A673 (cell line): ENCODE data around the gene GALK1. TPM values are rescaled to one million over a fixed set of nuclear protein-coding genes. Genes with fewer than 3 reads are reported as not detected.

Experiments used
- BruUV-seq: library from RNA; stranded (reverse); fragments of 400-500 nt; replicated peaks from 2 replicates; lab custom pipeline; 2021; lab: Mats Ljungman, UMichigan
- CTCF ChIA-PET: fragments of 300-600 bp; sonication (Branson Sonifier 250); formaldehyde crosslinking; loops from one replicate; lab custom pipeline; 2022; ENCODE audit warnings: antibody characterized with exemption; lab: Charles Lee
- POLR2A ChIA-PET: fragments of 300-600 bp; sonication (Branson Sonifier 250); formaldehyde crosslinking; loops from one replicate; lab custom pipeline; 2022; ENCODE audit warnings: antibody characterized with exemption; ENCODE audit not compliant: low non-redundant PET; lab: Charles Lee
- DNase-seq: peaks from one replicate; pipeline ENCODE4 v3.0.0-alpha.2; 2015; ENCODE audit warnings: low spot score
- H3K27ac ChIP-seq: fragments of 200-600 bp; sonication (generic); 2 replicates; pipeline ENCODE4 v1.5.1; 2016; ENCODE audit warnings: mixed run types, low read depth, mild to moderate bottlenecking, mixed read lengths, antibody characterized with exemption, low read length; ENCODE audit not compliant: poor library complexity, severe bottlenecking
- H3K27me3 ChIP-seq: fragments of 200-600 bp; sonication (generic); replicated peaks from 2 replicates; pipeline ENCODE4 v1.6.1; 2017; ENCODE audit warnings: mixed run types, low read depth, mild to moderate bottlenecking, mixed read lengths, antibody characterized with exemption, low read length; ENCODE audit not compliant: insufficient read depth, poor library complexity
- H3K36me3 ChIP-seq: fragments of 200-600 bp; sonication (generic); 2 replicates; pipeline ENCODE4 v1.6.1; 2016; ENCODE audit warnings: mixed run types, mild to moderate bottlenecking, mixed read lengths, antibody characterized with exemption, low read length; ENCODE audit not compliant: insufficient read depth, poor library complexity, severe bottlenecking
- H3K4me1 ChIP-seq: fragments of 200-600 bp; sonication (generic); 2 replicates; pipeline ENCODE4 v1.6.1; 2017; ENCODE audit warnings: mixed run types, mild to moderate bottlenecking, mixed read lengths, antibody characterized with exemption, low read length; ENCODE audit not compliant: insufficient read depth, poor library complexity, severe bottlenecking
- H3K4me3 ChIP-seq: fragments of 200-600 bp; sonication (generic); 2 replicates; pipeline ENCODE4 v1.5.1; 2016; ENCODE audit warnings: low read depth, mixed run types, mild to moderate bottlenecking, mixed read lengths, low read length; ENCODE audit not compliant: poor library complexity, severe bottlenecking
- H3K9me3 ChIP-seq: fragments of 200-600 bp; sonication (generic); 2 replicates; pipeline ENCODE4 v1.6.1; 2016; ENCODE audit warnings: mixed run types, low read depth, mild to moderate bottlenecking, mixed read lengths, antibody characterized with exemption, low read length; ENCODE audit not compliant: poor library complexity, severe bottlenecking
- EZH2 ChIP-seq: fragments of 200-600 bp; sonication (generic); IDR thresholded peaks from 2 replicates; pipeline ENCODE4 v1.6.1; 2017; ENCODE audit warnings: borderline replicate concordance, low read depth, mild to moderate bottlenecking, mixed read lengths, antibody characterized with exemption, low read length; ENCODE audit not compliant: poor library complexity, severe bottlenecking
- intact Hi-C: fragments of 100-400 bp; cut with micrococcal nuclease; formaldehyde crosslinking; loops from one replicate; pipeline ENCODE4 v1.10.0; 2022; ENCODE audit not compliant: unreplicated experiment
- total RNA-seq: library from RNA; stranded (reverse); gene quantifications from 2 replicates; pipeline ENCODE4 v1.2.3, GENCODE V29; 2021
- TF ChIP-seq, protein P1 (sequence below): fragments of 300-800, 200-600 bp; sonication (generic); conservative IDR thresholded peaks from 2 replicates; pipeline ENCODE4 v1.5.1; 2017; ENCODE audit warnings: low read depth, mild to moderate bottlenecking, antibody characterized with exemption, low read length, moderate library complexity, mixed read lengths

GALK1 gene
- total RNA-seq, 1 experiment from 2014 or later: 18.3 TPM

- no peak for DNase-seq
- H3K4me1 ChIP-seq: no peaks in the 10 kb centered on the region
- POLR2A ChIA-PET: no interaction called here
- TF ChIP-seq, protein P1, sequence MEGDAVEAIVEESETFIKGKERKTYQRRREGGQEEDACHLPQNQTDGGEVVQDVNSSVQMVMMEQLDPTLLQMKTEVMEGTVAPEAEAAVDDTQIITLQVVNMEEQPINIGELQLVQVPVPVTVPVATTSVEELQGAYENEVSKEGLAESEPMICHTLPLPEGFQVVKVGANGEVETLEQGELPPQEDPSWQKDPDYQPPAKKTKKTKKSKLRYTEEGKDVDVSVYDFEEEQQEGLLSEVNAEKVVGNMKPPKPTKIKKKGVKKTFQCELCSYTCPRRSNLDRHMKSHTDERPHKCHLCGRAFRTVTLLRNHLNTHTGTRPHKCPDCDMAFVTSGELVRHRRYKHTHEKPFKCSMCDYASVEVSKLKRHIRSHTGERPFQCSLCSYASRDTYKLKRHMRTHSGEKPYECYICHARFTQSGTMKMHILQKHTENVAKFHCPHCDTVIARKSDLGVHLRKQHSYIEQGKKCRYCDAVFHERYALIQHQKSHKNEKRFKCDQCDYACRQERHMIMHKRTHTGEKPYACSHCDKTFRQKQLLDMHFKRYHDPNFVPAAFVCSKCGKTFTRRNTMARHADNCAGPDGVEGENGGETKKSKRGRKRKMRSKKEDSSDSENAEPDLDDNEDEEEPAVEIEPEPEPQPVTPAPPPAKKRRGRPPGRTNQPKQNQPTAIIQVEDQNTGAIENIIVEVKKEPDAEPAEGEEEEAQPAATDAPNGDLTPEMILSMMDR: no peak
- TF ChIP-seq EZH2: no peak
- H3K36me3 ChIP-seq: peaks cover 29% of the 10 kb centered on the region
- intact Hi-C loops: no loop called here
- no TSS peak for BruUV-seq
- no peak overlapping the region for H3K4me3 ChIP-seq
- H3K27me3 ChIP-seq: no peaks in the 10 kb centered on the region
- no peaks in the 10 kb centered on the region for H3K9me3 ChIP-seq
- H3K27ac ChIP-seq: no peak overlapping the region
- CTCF ChIA-PET: no interaction called here
These were observed 43.5 kb upstream of the GALK1 start for GRCh38 chr17:75808549-75808904.

GRCh38 chr17:75807861-75808260 lies 42.9 kb upstream of the GALK1 start:
- no TSS peak for BruUV-seq
- Histone ChIP-seq H3K27ac (no peak overlapping the region), H3K9me3 (no peaks in the 10 kb centered on the region), H3K4me3 (no peak overlapping the region), H3K27me3 (no peaks in the 10 kb centered on the region), H3K4me1 (no peaks in the 10 kb centered on the region), H3K36me3 (peaks cover 22% of the 10 kb centered on the region)
- ChIA-PET CTCF (no interaction called here), POLR2A (no interaction called here)
- intact Hi-C loops: no loop called here
- TF ChIP-seq, protein P1: no peak
- no peak for TF ChIP-seq EZH2
- DNase-seq: no peak

GRCh38 chr17:75806822-75807500 lies 42.0 kb upstream of the GALK1 start:
- Histone ChIP-seq H3K4me1 (no peaks in the 10 kb centered on the region), H3K27ac (no peak overlapping the region), H3K36me3 (peaks cover 14% of the 10 kb centered on the region), H3K4me3 (no peak overlapping the region), H3K9me3 (no peaks in the 10 kb centered on the region), H3K27me3 (no peaks in the 10 kb centered on the region)
- ChIA-PET CTCF (no interaction called here), POLR2A (no interaction called here)
- no peak for TF ChIP-seq EZH2
- TF ChIP-seq, protein P1: no peak
- no TSS peak for BruUV-seq
- DNase-seq: no peak
- intact Hi-C loops: no loop called here
